Activated CD8-positive, alpha-beta memory T cell treated with anti-CD3 and anti-CD28 coated beads, Interleukin-2, amount 50 U/mL, for 4 hours (primary cell): ENCODE results near the gene FTSJ3.
A peak's percentile ranks its signal among the peaks of the same experiment; 100 is the strongest.

ENCODE experiments used
- DNase-seq: peaks from one replicate; pipeline ENCODE4 v3.0.0-alpha.2; 2020

Gene FTSJ3

GRCh38 chr17:63785556-63785955, 41.9 kb downstream of the FTSJ3 start:
- no peak for DNase-seq

GRCh38 chr17:63783522-63783921, 43.9 kb downstream of the FTSJ3 start:
- DNase-seq: no peak

GRCh38 chr17:63780928-63781327, 46.5 kb downstream of the FTSJ3 start:
- no peak for DNase-seq

DNA sequence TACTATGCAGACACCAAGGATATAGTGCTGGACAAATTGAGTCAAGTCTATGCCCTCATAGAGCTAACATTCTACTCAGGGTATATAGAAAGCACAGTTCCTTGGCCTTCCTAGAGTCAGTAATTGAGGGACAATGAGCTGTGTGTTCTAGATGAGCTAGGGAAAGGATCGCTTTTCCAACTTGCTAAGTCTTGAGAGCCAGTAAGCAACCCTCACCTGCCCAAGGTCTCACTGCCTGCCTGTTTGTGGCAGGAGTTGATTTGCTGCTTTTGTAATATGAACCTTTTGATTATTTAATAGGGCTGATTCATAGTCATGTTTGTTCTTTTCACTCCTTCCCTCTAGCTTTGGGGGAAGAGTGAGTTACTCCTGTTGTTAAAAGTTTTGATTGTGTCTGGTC, 47.0 kb downstream of the FTSJ3 start:
- no peak for DNase-seq

DNA sequence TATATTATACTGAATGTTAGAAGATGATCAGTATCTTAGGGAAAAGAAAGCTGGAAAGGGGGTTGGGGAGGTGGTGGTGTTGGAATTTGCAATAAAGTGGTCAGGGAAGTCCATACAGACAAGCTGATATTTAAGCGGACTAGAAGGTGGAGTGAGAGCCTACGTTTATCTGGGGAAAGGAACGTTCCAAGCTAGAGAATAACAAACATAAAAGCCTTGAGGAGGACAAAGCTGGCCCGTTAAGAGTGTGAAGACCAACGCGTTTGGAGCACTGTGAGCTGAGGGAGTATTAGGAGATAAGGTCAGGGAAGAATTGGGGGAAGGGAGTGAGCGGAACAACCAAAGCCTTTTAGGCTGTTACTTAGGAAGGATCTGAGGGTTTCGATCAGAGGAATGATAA, 52.0 kb downstream of the FTSJ3 start:
- no peak for DNase-seq

GRCh38 chr17:63774969-63775265, 52.5 kb downstream of the FTSJ3 start:
- DNase-seq: no peak

- peak; percentile 89 for DNase-seq
These were observed 53.1 kb downstream of the FTSJ3 start, which contains the start of gene DDX42 for GRCh38 chr17:63774141-63774968. DDX42 (plus strand) TSS chr17:63774170; CDS start chr17:63787050, 12,880 bp downstream.

- DNase-seq: peak; percentile 97
These were observed 54.0 kb downstream of the FTSJ3 start, which contains the start of gene CCDC47 for GRCh38 chr17:63773272-63774140. CCDC47 (minus strand) TSS chr17:63773597; CDS start chr17:63766175, 7,422 bp downstream.

DNA sequence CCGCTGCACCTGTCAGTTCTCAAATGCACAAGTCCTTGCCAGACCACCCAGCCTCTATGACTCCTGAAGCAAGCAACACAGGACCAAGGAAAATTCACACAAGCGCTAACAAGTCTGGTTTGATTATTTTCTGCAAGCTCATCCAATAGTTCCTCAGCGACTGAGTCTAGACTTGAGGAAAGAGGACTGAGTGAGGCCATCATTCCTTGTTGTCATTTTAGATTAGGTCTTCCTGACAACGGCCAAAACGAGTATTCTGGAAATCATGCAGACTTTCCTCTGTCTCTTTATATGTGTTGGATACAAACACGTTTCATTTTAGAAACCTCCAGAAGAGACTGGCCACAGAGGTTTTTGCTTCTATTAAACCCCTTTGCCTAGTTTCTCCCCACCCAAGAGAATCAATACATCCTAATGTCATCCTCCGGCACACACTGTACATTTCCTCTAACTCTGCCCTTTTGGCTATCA, 54.6 kb downstream of the FTSJ3 start:
- no peak for DNase-seq
